CD4-positive, alpha-beta T cell treated with Interleukin-12 subunit alpha and Interleukin-12 subunit beta, for 1 hour (primary cell): ENCODE data around the gene CACNB2.

Experiments used
- DNase-seq: peaks from one replicate; pipeline ENCODE4 v3.0.0-alpha.2; 2020

CACNB2 gene

DNA sequence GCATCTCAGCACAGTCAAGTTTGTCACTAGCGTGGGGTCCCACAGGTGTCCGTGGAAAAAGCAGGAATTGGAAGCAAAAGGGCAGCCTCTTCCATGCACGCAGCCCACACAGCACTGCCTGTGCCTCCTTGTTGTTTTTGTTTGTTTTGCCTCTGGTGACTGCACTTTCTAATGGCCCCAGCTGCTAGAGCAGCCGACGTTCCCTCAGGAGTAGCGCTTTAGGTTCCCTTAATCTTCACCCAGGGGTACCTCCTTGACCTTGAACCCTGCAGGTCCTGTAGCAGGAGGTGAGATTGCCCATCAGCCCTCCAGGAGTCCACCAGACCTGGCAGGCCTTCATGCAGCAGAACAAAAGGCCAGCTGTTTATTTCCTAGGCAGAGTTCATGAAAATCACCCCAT is 210.1 kb downstream of the CACNB2 start:
- DNase-seq: no peak

DNA sequence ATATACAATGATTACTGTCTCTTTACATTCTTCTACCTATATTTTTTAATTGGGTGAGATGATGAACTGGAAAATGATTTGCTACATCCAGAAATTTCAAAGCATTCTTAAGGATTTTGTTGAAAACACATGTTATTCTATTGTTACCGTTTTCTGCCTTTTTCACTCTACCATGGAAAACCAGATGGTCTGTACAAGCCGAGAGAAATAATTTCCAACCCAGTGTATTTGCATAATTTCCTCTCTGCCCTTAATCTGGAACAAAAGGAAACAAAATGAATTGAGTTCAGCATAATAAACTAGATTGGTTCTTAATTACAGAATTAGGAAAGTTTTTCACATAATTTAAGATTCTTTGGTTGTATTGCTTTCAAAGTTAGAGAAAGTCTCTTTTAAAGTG is 211.2 kb downstream of the CACNB2 start:
- DNase-seq: no peak

DNA sequence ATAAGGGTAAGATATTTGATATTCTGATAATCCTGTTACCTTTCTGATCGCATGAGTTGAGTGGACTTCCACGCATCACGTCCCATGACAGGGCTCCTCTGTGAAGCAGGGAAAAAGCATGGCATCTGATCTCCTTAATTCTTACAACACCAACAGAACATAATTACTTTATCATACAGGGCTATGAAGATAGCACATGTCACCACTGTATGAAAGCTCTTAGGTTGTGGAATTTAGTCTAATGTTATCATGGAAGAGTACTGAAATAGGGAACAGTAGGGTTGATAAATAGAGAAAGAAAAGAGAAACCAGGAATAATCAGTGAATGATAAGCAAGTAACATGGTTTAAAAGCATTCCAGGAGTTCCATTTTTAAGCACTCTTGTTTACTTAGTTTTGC is 212.0 kb downstream of the CACNB2 start:
- DNase-seq: no peak

DNA sequence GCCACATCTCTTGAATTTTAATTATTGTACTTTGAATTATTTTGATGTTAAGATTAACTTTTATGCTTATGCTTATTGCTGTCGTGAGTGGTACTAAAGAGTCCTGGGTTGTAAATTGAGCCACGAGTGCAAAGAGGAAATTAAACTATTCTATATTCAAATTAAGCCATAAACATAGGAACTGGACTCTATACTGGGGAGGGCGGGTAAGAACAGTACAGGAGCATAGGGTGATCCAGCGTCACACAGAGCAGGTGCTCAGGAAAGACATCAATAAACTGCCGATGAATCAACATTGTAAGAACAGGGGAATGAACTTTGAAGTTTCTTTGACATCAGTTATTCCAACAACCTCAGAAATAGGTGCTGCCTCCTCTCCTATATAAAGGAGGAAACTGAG is 219.6 kb downstream of the CACNB2 start:
- DNase-seq: no peak

DNA sequence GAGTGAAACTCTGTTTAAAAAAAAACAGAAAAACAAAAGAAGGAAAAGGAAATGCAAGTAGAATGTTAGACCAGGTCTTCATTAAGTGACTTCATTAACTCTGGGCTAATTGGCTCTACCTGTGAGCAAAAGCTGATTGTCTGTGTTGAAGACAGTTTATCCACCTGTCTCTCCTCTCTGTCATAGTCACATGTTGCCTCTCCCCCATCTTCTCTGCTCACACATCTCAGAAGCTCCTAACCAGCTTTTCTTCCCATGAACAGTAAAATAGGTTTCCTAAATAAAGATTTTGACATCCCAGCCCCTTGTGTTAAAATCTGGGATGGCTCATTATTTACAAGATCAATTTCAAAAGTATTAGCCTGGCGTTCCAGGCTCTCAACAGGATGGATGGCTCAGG is 222.7 kb downstream of the CACNB2 start:
- DNase-seq: no peak

DNA sequence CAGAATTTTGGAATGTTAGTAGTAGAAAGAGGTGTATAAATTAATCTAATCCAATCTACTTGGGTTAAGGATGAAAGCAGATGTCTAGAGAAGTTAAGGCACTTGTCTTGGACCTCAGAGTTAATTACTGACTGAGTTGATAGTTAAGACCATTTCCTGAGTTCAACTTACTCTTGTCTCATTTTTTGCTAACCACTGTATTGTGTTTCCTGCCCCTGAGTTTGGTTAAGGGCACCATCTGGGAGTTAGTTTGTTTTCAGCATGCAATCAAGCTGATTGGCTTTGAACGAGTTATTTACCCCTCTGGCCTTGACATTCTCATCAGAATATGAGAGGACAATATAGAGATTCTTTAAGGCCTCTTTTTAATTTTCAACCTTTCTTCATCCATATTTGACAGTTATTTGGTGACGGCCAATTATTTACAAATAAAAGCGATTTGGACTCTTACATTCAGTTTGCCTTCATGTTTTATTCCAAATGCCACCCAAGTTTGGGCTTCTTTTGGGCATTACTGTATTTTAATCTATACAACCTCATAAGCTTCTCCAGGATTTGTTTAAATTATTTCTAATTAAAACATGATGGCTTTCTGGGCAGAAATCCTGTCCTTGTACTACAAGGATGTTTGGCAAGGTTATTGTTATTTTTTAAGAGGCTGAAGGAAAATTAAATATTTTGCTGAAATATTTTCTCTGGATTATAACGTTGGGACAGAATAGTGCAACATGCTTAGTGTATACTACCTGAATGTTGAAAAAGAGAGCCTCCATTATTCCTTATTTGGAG is 225.0 kb downstream of the CACNB2 start:
- no peak for DNase-seq

DNA sequence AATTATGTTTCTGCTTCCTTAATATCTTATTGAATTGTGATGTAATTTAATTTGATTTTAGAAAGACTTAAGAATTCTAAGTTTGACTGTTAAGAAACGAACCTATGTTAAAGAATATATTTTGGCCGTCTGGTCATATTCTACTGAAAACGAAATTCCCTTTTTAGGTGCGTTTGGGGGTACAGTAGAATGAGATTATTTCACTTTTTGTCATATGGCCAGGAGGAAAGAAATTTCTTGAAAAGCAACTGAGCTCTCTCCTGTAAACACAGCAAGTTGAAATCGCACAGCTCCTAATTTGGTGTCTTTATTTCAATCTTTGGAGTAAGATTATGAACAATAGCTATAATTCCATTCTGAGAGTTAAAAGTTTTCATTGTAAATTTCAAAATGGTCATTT is 227.6 kb downstream of the CACNB2 start:
- no peak for DNase-seq

DNA sequence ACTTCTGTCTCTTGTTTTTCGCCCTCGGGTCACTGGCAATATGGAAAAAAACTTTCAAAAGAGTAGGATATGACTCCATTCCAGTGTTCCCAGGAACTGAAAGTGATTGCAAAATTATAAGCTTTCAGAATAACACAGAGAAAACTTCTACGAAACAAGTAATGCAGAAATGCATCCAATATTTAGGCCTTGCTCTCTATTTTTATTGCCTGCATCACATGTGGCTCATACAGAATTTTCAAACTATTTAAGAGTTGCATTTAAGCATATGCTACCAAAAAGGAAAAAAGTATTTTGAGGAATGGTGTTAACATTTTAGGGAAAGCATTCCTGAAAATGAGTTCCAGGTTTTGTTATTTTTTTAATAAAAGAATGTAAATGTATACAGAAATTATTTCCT is 228.0 kb downstream of the CACNB2 start:
- DNase-seq: no peak

DNA sequence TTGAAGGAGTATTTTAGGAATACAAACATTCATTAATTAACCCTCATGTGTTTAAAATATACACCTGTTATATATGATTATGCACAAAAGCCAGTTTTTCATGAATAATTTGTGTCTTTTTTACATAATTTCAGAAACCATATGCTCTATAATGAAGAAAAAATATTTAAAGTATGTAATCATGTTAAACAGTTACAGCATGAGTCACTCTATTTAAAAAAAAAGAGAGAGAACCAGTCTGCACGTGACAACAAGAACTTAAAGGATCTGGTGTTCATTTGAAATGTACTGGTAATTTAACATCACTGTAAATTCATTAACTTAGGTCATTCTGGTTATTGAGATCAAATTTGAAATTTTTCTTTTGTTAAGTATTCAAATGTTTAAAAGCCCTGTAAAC is 228.5 kb downstream of the CACNB2 start:
- DNase-seq: no peak

DNA sequence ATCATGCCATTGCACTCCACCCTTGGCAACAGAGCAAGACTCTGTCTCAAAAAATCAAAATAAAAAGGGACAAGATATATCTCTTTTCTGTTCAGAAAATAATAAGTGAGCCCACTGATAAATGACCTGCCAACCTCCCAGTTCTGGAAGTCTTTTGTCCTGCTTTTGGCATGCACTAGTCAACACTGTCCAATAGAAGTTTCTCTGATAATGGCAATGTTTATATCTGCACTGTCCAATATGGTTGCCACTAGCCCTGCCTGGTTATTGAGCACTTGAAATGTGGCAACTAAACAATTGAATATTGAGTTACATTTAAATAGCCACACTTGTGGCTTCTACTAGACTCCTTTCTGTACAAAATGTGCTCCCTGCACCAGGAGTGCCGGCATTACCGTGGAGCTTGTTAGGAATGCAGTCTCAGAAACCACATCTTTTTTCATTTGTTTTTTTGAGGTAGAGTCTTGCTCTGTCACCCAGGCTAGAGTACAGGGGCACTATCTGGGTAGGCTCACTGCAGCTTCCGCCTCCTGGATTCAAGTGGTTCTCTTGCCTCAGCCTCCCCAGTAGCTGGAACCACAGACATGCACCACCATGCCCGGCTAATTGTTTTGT is 229.7 kb downstream of the CACNB2 start:
- no peak for DNase-seq

DNA sequence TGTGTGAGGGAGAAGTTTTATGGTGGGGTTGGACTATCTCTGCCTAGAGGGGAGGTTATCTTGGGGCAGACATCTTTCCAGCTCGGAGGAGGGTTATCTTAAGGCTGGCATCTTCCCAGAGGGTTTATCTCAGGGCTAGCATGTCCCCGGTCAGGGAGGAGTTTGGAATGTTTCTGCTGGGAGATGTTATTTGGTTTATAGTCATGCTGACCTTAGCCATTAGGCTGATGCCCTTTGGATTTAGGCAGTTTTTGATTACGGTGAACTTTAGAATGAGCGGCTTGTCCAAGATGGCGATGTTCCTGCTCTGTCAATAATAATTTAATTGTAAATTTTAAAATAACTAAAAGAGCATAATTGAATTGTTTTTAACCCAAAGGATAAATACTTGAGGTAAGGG is 236.4 kb downstream of the CACNB2 start:
- no peak for DNase-seq

DNA sequence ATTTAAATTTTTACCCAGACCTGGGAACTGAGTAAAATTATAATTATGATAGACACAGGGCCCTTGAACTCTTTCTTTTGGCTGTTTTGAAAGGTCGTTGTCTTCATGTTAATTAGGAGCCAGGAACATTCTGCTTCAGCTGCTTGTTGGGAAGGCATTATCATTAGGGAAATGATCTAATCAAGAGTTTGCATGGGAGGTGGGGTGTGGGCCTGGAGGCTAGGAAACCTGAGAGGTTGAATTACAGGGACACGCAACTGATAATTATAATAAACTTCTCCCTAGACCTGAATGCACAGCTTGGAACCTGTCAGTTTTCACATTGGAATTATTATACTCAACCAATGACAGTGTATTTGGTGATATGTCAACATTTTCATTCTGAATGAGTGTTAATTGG is 237.7 kb downstream of the CACNB2 start:
- DNase-seq: no peak

DNA sequence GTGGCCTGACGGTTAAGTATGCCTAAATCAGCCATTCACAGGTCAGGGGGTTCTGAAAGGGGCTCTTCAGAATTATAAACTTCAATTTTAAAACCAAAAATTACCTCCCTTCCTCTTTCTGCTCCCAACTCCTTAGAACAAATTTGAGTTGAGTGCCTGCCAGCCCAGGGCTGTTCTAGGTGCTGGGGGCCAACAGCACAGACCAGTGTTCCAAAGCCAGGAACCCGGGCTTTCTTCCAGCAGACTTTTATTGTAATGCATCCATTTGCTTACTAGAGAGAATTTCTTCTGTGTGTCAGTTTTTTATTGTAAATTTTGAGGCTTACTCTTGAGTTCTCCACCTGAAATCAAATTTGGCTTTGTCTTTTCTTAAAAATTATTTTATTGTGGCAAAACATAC is 238.5 kb downstream of the CACNB2 start:
- DNase-seq: no peak

DNA sequence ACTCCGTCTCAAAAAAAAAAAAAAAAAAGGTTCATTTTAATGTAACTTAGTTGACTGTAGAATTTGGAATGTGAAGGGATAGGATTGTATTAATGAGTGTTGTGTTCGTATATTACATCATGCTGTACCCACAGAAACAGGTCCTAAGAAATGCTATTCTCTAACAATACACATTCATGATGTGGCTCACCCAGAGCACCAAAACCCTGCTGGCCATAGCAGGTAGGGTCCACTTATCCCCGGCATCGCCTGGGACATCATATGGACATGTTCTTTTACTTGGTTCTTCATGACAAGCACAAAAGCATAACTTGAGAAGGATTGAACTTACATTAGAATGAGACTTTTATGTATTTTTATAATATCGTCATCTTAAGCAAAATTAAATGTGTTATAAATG is 241.5 kb downstream of the CACNB2 start:
- DNase-seq: no peak

DNA sequence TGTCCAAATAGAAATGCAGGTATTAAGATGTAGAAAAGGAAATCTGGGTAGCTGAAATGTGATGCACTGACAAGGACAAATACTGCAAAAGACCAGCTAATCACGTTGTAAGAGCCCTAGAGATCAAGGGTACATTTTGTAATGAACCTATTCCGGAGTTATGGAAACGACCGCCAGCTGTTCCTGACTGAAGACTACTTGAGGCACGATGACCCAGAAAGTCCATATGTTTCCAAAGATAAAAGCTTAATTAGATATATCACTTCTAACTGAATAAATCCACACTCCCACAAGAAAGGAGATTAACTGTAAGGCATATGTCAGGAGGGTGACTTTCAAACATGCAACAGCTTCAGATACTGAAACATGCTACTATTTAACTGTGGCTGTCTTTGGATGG is 257.7 kb downstream of the CACNB2 start:
- DNase-seq: no peak

DNA sequence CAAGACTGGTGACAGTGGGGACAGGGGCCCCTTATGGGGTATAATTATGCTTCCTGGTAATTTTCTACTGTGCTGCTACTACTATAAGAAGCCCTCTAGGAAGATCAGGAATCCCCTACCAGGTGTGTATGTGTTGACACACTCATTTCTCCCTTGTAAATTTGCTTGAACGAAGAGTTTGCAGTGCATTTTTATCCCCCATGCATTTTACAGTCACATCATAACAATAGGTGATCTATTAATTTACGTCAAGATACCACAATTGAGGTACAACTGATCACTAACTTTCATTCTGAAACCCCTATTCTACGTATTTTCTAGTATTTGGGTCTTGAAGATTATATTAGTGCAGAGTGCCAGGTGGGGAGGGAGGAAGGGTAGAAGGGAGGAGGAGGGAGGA is 258.9 kb downstream of the CACNB2 start:
- DNase-seq: no peak

DNA sequence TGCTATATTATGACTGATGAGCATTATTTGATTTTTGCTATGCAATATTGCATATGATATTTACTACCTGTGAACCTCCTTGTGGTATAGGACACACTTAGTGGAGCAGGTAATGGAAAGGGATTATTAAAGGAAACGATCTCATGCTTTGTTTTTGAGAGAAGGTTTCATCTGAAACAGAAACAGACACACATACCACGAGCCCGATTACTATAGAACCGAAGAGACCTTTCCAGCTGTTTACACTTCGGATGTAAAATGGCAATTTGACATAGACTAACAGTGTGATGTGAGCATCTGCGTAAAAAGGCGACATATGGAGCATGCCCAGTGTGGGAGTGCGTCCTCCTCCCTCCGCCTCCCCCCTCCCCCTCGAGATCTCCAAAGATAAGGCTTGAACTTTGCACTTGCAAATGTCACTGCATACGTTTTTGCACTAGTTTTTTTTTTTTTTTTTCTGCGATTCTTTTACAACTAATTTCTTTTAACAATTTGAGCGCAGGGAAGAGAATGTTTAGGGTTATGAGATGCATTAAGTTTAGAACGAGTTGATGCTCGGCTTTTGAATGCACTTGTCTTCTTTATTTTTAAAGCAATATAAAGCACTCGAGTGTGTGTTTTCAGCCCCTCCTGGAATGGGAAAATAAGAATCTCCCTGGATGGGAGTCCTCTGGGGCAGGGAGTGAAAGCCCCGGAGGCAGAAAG is 260.1 kb downstream of the CACNB2 start:
- no peak for DNase-seq

DNA sequence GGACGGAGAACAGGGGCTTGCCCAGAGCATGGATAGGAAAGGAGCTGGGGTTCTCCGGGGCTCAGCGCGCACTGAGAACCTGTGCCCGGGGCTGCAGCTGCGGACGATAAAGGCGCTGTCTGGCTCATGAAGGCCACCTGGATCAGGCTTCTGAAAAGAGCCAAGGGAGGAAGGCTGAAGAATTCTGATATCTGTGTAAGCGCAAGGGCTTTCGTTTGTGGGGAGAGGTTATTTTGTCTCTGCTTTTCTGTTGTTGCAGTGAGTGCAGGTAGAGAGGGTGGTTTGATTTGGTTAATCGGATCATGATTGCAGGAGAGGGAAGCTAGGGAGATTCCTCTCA is 260.7 kb downstream of the CACNB2 start:
- no peak for DNase-seq

DNA sequence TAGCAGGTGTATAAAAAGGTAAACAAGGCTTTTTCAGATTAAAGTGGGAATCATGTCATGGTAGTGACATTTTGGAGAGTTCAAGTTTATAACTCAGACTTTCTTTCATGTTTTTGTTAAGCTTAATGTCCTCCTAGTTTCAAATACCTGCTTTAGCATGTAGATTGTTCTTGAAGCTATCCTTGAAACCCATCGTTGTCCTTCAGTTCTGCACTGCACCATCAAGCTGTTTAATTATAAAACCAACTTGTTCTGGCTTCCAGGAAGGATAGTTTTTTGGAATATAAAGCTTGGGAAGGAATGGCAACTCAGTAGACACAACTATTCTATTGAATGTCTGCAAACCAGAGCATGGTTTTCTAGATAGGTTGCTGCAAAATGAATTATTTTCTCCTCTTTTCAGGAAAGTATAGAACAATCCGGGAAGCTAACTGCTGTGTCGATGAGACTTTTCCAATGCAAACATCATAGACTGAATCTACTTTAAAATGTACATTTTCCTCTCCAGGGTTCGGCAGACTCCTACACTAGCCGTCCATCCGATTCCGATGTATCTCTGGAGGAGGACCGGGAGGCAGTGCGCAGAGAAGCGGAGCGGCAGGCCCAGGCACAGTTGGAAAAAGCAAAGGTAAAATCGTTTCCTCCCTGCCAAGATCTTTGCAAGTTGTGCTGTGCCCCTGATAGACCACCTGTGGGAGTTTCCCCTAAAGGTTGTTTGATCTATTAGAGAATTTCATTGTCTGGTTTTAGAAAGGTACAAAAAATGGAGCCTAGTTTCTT is 261.4 kb downstream of the CACNB2 start:
- DNase-seq: no peak

DNA sequence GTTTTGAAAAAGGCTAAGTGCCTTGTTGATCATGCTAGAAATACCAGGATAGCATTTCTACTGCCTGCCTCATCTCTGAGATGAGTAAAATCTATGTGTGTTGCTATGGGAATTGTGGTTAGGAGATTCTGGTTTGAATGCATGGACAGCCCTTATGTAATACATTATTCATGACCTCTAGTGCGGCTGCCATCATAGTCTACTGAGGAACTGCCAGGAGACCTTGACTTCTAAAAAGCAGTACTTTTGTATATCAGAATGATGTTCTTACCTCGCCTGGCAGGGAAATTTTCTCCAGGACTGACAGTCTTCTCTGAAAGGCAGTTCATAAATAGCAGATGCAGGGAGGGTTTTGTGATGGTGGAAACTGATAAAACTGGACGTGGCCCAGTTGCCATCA is 262.6 kb downstream of the CACNB2 start:
- DNase-seq: no peak

DNA sequence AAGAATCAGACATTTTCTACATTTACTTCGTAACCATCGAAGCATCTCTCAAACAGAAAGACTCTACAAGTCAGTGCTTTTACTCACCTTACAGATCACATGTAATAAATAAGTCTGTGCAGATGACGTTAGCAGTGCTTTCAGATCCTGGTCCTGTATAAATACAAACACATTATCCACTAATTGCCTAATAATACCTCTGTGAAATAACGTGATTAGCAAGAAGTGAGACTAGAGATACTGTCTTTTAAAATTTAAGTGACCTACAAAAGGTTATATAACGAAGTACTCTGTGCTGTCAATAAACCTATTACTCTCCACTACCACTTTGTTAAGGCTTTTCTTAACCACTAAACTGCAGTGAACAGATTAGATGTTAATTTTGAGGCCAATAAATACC is 264.3 kb downstream of the CACNB2 start:
- no peak for DNase-seq

DNA sequence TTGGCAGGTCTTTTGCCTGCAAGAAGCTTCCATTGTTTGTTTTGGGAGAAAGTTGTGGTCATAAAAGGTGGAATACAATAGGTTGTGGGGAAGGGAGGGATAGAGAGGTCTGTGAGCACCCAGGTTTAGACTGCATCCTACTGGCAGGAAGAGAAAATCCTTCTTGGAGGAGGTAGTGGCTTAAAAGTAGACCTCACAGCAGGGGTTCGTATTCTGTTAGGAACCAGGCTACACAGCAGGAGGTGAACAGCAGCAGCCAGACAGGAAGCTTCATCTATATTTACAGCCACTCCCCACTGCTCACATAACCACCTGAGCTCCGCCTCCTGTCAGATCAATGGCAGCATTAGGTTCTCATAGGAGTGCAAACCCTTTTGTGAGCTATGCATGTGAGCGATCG is 265.9 kb downstream of the CACNB2 start:
- DNase-seq: no peak

DNA sequence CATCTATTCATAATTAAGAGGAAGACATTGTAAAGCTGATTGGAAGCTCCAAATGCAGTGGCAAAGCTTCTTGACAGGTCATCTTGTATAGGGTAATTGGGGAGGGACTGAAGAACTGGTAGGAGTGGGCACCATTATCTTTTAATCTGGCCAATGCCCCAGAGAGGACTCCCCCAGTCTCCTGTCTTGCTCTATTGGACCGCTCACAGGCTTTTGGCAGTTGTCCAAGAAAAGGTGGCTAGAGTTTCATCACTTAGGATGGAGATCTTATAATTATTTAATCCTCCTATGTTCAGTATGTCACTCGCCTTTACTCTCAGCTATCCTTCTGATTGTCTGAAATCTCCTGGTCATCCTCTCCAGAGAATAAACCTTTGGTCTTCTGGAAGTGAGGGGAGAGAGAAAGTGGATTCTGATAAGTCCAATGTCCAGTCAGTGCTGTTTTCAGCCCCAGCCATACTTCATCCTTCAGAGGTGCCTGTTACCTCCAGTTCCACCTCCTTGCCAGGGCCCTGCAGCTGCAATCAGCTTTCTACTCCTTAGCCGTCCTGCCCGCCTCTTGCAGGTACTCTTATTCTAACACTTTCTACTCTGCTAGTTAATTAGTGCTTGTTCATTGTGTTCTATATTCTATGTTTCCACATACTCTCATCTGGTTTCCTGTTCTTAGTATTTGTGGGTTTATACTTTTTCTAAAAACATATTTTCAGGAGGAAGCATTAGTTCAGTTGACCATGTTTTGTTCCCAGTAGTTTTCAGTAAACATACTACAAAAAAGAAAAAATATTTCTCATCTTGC is 269.6 kb downstream of the CACNB2 start:
- DNase-seq: no peak
